ENCODE data around the gene STON1. TPM values are rescaled to one million over a fixed set of nuclear protein-coding genes. Genes with fewer than 3 reads are reported as not detected.

The STON1 gene
- total RNA-seq, 1 donor from 2014 or later: 51.7 TPM

GRCh38 chr2:48597492-48597891 lies 67.5 kb downstream of the STON1 start:
- TF ChIP-seq EZH2 (IDR thresholded peaks at IDR 0.05) (no peak), CTCF (IDR thresholded peaks at IDR 0.05) (no peak), EZH2phosphoT487 (IDR thresholded peaks at IDR 0.05) (no peak)
- Mint-ChIP-seq H3K27me3 (ENCODE audit: insufficient read depth, low read depth) (no peaks in the 10 kb centered on the region), H3K27ac (no peak overlapping the region), H3K36me3 (no peaks in the 10 kb centered on the region), H3K9me3 (no peaks in the 10 kb centered on the region), H3K4me1 (no peaks in the 10 kb centered on the region), H3K4me3 (no peak overlapping the region)
- Histone ChIP-seq H3K9me3 (ENCODE audit: low read depth) (no peaks in the 10 kb centered on the region), H2AFZ (replicated peaks) (no peak overlapping the region), H3K27ac (no peak overlapping the region), H3K4me2 (no peak overlapping the region), H3K36me3 (no peaks in the 10 kb centered on the region), H3K27me3 (no peaks in the 10 kb centered on the region), H3K9ac (no peak overlapping the region), H3K4me3 (no peak overlapping the region), H4K20me1 (ENCODE audit: low read depth) (no peaks in the 10 kb centered on the region), H3F3A (ENCODE audit: low read depth) (no peaks in the 10 kb centered on the region), H3K79me2 (ENCODE audit: low read depth) (no peaks in the 10 kb centered on the region), H3K4me1 (no peaks in the 10 kb centered on the region)
- no peak for DNase-seq (ENCODE audit: low spot score)

- Histone ChIP-seq H3K79me2 (ENCODE audit: low read depth) (no peaks in the 10 kb centered on the region), H3K9me3 (ENCODE audit: low read depth) (no peaks in the 10 kb centered on the region), H3K4me2 (no peak overlapping the region), H3K36me3 (no peaks in the 10 kb centered on the region), H4K20me1 (ENCODE audit: low read depth) (no peaks in the 10 kb centered on the region), H2AFZ (replicated peaks) (no peak overlapping the region), H3K27ac (no peak overlapping the region), H3K4me1 (no peaks in the 10 kb centered on the region), H3F3A (ENCODE audit: low read depth) (no peaks in the 10 kb centered on the region), H3K9ac (no peak overlapping the region), H3K27me3 (no peaks in the 10 kb centered on the region), H3K4me3 (no peak overlapping the region)
- Mint-ChIP-seq H3K36me3 (peaks cover 5% of the 10 kb centered on the region), H3K27ac (no peak overlapping the region), H3K4me1 (no peaks in the 10 kb centered on the region), H3K4me3 (no peak overlapping the region), H3K27me3 (ENCODE audit: insufficient read depth, low read depth) (no peaks in the 10 kb centered on the region), H3K9me3 (no peaks in the 10 kb centered on the region)
- DNase-seq (ENCODE audit: low spot score): peak; percentile 54
- peak; percentile 89 for TF ChIP-seq CTCF (IDR thresholded peaks at IDR 0.05)
- no peak for TF ChIP-seq EZH2phosphoT487 (IDR thresholded peaks at IDR 0.05)
- TF ChIP-seq EZH2 (IDR thresholded peaks at IDR 0.05): no peak
Measured at GRCh38 chr2:48600204-48600813, 70.4 kb downstream of the STON1 start.

- no peaks in the 10 kb centered on the region for H4K20me1 ChIP-seq (ENCODE audit: low read depth)
- TF ChIP-seq EZH2 (IDR thresholded peaks at IDR 0.05): no peak
- TF ChIP-seq CTCF (IDR thresholded peaks at IDR 0.05): no peak
- TF ChIP-seq EZH2phosphoT487 (IDR thresholded peaks at IDR 0.05): no peak
- H3K27me3 ChIP-seq: no peaks in the 10 kb centered on the region
- no peak overlapping the region for H3K27ac Mint-ChIP-seq
- no peaks in the 10 kb centered on the region for H3K9me3 ChIP-seq (ENCODE audit: low read depth)
- no peak overlapping the region for H3K4me2 ChIP-seq
- H3K9ac ChIP-seq: no peak overlapping the region
- H3K9me3 Mint-ChIP-seq: no peaks in the 10 kb centered on the region
- no peaks in the 10 kb centered on the region for H3K4me1 ChIP-seq
- no peaks in the 10 kb centered on the region for H3K27me3 Mint-ChIP-seq (ENCODE audit: insufficient read depth, low read depth)
- no peaks in the 10 kb centered on the region for H3K36me3 ChIP-seq
- H3K79me2 ChIP-seq (ENCODE audit: low read depth): no peaks in the 10 kb centered on the region
- H3K4me1 Mint-ChIP-seq: no peaks in the 10 kb centered on the region
- no peaks in the 10 kb centered on the region for H3F3A ChIP-seq (ENCODE audit: low read depth)
- no peak overlapping the region for H2AFZ ChIP-seq (replicated peaks)
- H3K36me3 Mint-ChIP-seq: peaks cover 5% of the 10 kb centered on the region
- no peak overlapping the region for H3K27ac ChIP-seq
- H3K4me3 Mint-ChIP-seq: no peak overlapping the region
- no peak for DNase-seq (ENCODE audit: low spot score)
- no peak overlapping the region for H3K4me3 ChIP-seq
Measured at GRCh38 chr2:48600917-48601316, 71.0 kb downstream of the STON1 start.
